Trophoblast cell (in vitro differentiated cells and primary cell): Measurements from ENCODE around the gene TSPYL4.

Experiments used
- DNase-seq, 2 donors: peaks; one replicate each; pipeline ENCODE4 v3.0.0-alpha.2; 2016
- H2AFZ ChIP-seq: 2 replicates; pipeline ENCODE4 v1.6.1; 2013; ENCODE audit warnings: low read length, moderate library complexity, mild to moderate bottlenecking; ENCODE audit not compliant: insufficient read depth, poor library complexity
- H2AK5ac ChIP-seq: 2 replicates; pipeline ENCODE4 v1.6.1; 2013; ENCODE audit warnings: mild to moderate bottlenecking, low read length
- H2BK120ac ChIP-seq: 2 replicates; pipeline ENCODE4 v1.6.1; 2013; ENCODE audit warnings: low read length, mild to moderate bottlenecking, moderate library complexity; ENCODE audit not compliant: insufficient read depth, poor library complexity
- H2BK12ac ChIP-seq: 2 replicates; pipeline ENCODE4 v1.6.1; 2013; ENCODE audit warnings: mild to moderate bottlenecking, low read length, moderate library complexity
- H2BK5ac ChIP-seq: 2 replicates; pipeline ENCODE4 v1.6.1; 2013; ENCODE audit warnings: low read length, low read depth, moderate library complexity, mild to moderate bottlenecking; ENCODE audit not compliant: poor library complexity
- H3K14ac ChIP-seq: 2 replicates; pipeline ENCODE4 v1.6.1; 2013; ENCODE audit warnings: mild to moderate bottlenecking, low read length
- H3K18ac ChIP-seq: 2 replicates; pipeline ENCODE4 v1.6.1; 2013; ENCODE audit warnings: mild to moderate bottlenecking, low read length
- H3K23ac ChIP-seq: 2 replicates; pipeline ENCODE4 v1.6.1; 2013; ENCODE audit warnings: low read length
- H3K27ac ChIP-seq: 2 replicates; pipeline ENCODE4 v1.5.1; 2013; ENCODE audit warnings: low read depth, mild to moderate bottlenecking, inconsistent platforms, low read length, moderate library complexity
- H3K27me3 ChIP-seq: 2 replicates; pipeline ENCODE4 v1.6.1; 2013; ENCODE audit warnings: inconsistent platforms, mild to moderate bottlenecking, low read length, moderate library complexity; ENCODE audit not compliant: insufficient read depth
- H3K36me3 ChIP-seq, 2 experiments: 1 replicate in 1 of 2; 2 replicates in 1 of 2; pipeline ENCODE4 v1.6.1; 2013; ENCODE audit warnings: low read length in 2 of 2, mild to moderate bottlenecking in 2 of 2, moderate library complexity in 1 of 2; ENCODE audit not compliant: insufficient read depth in 2 of 2, control insufficient read depth in 1 of 2
- H3K4ac ChIP-seq: 2 replicates; pipeline ENCODE4 v1.6.1; 2013; ENCODE audit warnings: low read depth, mild to moderate bottlenecking, low read length, moderate library complexity
- H3K4me1 ChIP-seq, 2 experiments: 1 replicate in 1 of 2; 2 replicates in 1 of 2; pipeline ENCODE4 v1.6.1; 2013; ENCODE audit warnings: low read length in 2 of 2, mild to moderate bottlenecking in 2 of 2, moderate library complexity in 1 of 2; ENCODE audit not compliant: insufficient read depth in 2 of 2, control insufficient read depth in 1 of 2
- H3K4me2 ChIP-seq: 2 replicates; pipeline ENCODE4 v1.6.1; 2013; ENCODE audit warnings: inconsistent platforms, mild to moderate bottlenecking, low read length, moderate library complexity
- H3K4me3 ChIP-seq: 2 replicates; pipeline ENCODE4 v1.5.1; 2013; ENCODE audit warnings: mild to moderate bottlenecking, low read depth, low read length, inconsistent platforms
- H3K79me1 ChIP-seq: one replicate; pipeline ENCODE4 v1.6.1; 2013; ENCODE audit warnings: low read length
- H3K79me2 ChIP-seq: 2 replicates; pipeline ENCODE4 v1.6.1; 2013; ENCODE audit warnings: low read length, mild to moderate bottlenecking; ENCODE audit not compliant: control insufficient read depth, insufficient read depth, poor library complexity
- H3K9ac ChIP-seq: 2 replicates; pipeline ENCODE4 v1.6.1; 2013; ENCODE audit warnings: mild to moderate bottlenecking, low read length
- H3K9me3 ChIP-seq: 2 replicates; pipeline ENCODE4 v1.6.1; 2013; ENCODE audit warnings: low read depth, mild to moderate bottlenecking, control low read depth, inconsistent platforms, low read length; ENCODE audit not compliant: insufficient read depth
- H4K12ac ChIP-seq: 2 replicates; pipeline ENCODE4 v1.6.1; 2013; ENCODE audit warnings: low read depth, mild to moderate bottlenecking, low read length, moderate library complexity
- H4K8ac ChIP-seq: 2 replicates; pipeline ENCODE4 v1.6.1; 2013; ENCODE audit warnings: low read depth, mild to moderate bottlenecking, low read length, moderate library complexity
- H4K91ac ChIP-seq: one replicate; pipeline ENCODE4 v1.6.1; 2013; ENCODE audit warnings: low read depth, mild to moderate bottlenecking, low read length, moderate library complexity
- WGBS: extraction: QIAGEN DNeasy Blood & Tissue Kit; methylation state at CpG from one replicate; pipeline ENCODE4 v1.1.7; 2013; ENCODE audit warnings: missing lambda C conversion rate; ENCODE audit not compliant: insufficient read length, insufficient coverage; ENCODE audit errors: extremely low coverage; 5-methylcytosine and 5-hydroxymethylcytosine counted together

The TSPYL4 gene

GRCh38 chr6:116239856-116240255 is 14.0 kb downstream of the TSPYL4 start:
- Histone ChIP-seq H3K79me2 (no peaks in the 10 kb centered on the region), H2AFZ (no peak overlapping the region), H3K18ac (no peak overlapping the region), H3K79me1 (no peaks in the 10 kb centered on the region), H2BK12ac (no peak overlapping the region), H3K4ac (no peak overlapping the region), H3K4me1 (peaks cover 0 to 2% of the 10 kb centered on the region in 2 experiments), H3K36me3 (peaks cover 0 to 3% of the 10 kb centered on the region in 2 experiments), H3K4me3 (no peak overlapping the region), H3K9me3 (no peaks in the 10 kb centered on the region), H3K4me2 (no peak overlapping the region), H2BK120ac (no peak overlapping the region), H4K8ac (no peak overlapping the region), H2BK5ac (no peak overlapping the region), H3K23ac (no peak overlapping the region), H2AK5ac (no peak overlapping the region), H3K27me3 (no peaks in the 10 kb centered on the region), H3K14ac (no peak overlapping the region), H3K9ac (no peak overlapping the region), H4K12ac (no peak overlapping the region), H4K91ac (no peak overlapping the region), H3K27ac (no peak overlapping the region)
- no CpG with 5 or more reads among the region's 1 CpG for WGBS
- no peak for DNase-seq

- Histone ChIP-seq H3K9ac (no peak overlapping the region), H3K9me3 (no peaks in the 10 kb centered on the region), H4K12ac (no peak overlapping the region), H3K36me3 (peaks cover 0 to 3% of the 10 kb centered on the region in 2 experiments), H3K27me3 (no peaks in the 10 kb centered on the region), H3K79me1 (no peaks in the 10 kb centered on the region), H3K14ac (no peak overlapping the region), H2BK12ac (no peak overlapping the region), H3K4ac (no peak overlapping the region), H4K91ac (no peak overlapping the region), H2BK120ac (no peak overlapping the region), H2AFZ (no peak overlapping the region), H3K27ac (no peak overlapping the region), H3K18ac (no peak overlapping the region), H4K8ac (no peak overlapping the region), H3K4me3 (no peak overlapping the region), H2BK5ac (no peak overlapping the region), H2AK5ac (no peak overlapping the region), H3K4me1 (peaks cover 0 to 2% of the 10 kb centered on the region in 2 experiments), H3K23ac (no peak overlapping the region), H3K79me2 (no peaks in the 10 kb centered on the region), H3K4me2 (no peak overlapping the region)
- DNase-seq = no peak
- no CpG with 5 or more reads among the region's 2 CpGs for WGBS
Measured at GRCh38 chr6:116239256-116239655, 14.6 kb downstream of the TSPYL4 start.

- Histone ChIP-seq H3K9ac (no peak overlapping the region), H3K79me2 (no peaks in the 10 kb centered on the region), H3K18ac (no peak overlapping the region), H3K23ac (no peak overlapping the region), H2AFZ (no peak overlapping the region), H3K14ac (no peak overlapping the region), H2BK12ac (no peak overlapping the region), H4K91ac (no peak overlapping the region), H3K27ac (no peak overlapping the region), H4K8ac (no peak overlapping the region), H3K27me3 (no peaks in the 10 kb centered on the region), H2BK5ac (no peak overlapping the region), H3K9me3 (no peaks in the 10 kb centered on the region), H2BK120ac (no peak overlapping the region), H3K4ac (no peak overlapping the region), H3K4me2 (no peak overlapping the region), H3K36me3 (peaks cover 0 to 3% of the 10 kb centered on the region in 2 experiments), H2AK5ac (no peak overlapping the region), H3K4me3 (no peak overlapping the region), H3K79me1 (no peaks in the 10 kb centered on the region), H3K4me1 (no peaks in the 10 kb centered on the region), H4K12ac (no peak overlapping the region)
- no CpG with 5 or more reads among the region's 2 CpGs for WGBS
- DNase-seq = no peak
Measured at GRCh38 chr6:116238083-116238482, 15.8 kb downstream of the TSPYL4 start.

- Histone ChIP-seq H3K4me3 (no peak overlapping the region), H3K4ac (no peak overlapping the region), H2BK12ac (no peak overlapping the region), H4K12ac (no peak overlapping the region), H3K36me3 (peaks cover 0 to 3% of the 10 kb centered on the region in 2 experiments), H3K14ac (no peak overlapping the region), H2BK5ac (no peak overlapping the region), H4K91ac (no peak overlapping the region), H3K23ac (no peak overlapping the region), H3K9ac (no peak overlapping the region), H2BK120ac (no peak overlapping the region), H3K79me2 (no peaks in the 10 kb centered on the region), H3K18ac (no peak overlapping the region), H3K79me1 (no peaks in the 10 kb centered on the region), H3K4me1 (no peaks in the 10 kb centered on the region), H2AFZ (no peak overlapping the region), H3K9me3 (no peaks in the 10 kb centered on the region), H3K27ac (no peak overlapping the region), H3K27me3 (no peaks in the 10 kb centered on the region), H3K4me2 (no peak overlapping the region), H4K8ac (no peak overlapping the region), H2AK5ac (no peak overlapping the region)
- no CpG with 5 or more reads among the region's 3 CpGs for WGBS
- DNase-seq = no peak
Measured at GRCh38 chr6:116234689-116235088, 19.2 kb downstream of the TSPYL4 start.
